CD4-positive, alpha-beta memory T cell (primary cell): Measurements from ENCODE around the gene MPRIP. TPM values are rescaled to one million over a fixed set of nuclear protein-coding genes. Genes with fewer than 3 reads are reported as not detected.

Experiments used
- CTCF ChIA-PET: fragments of 350-600 bp; sonication (Branson Sonifier 250); formaldehyde crosslinking; loops from one replicate; lab custom pipeline; 2021; ENCODE audit warnings: inconsistent platforms; ENCODE audit not compliant: partially characterized antibody; lab: Charles Lee
- POLR2A ChIA-PET: fragments of 350-600 bp; sonication (Branson Sonifier 250); formaldehyde crosslinking; loops from one replicate; lab custom pipeline; 2021; ENCODE audit not compliant: partially characterized antibody; lab: Charles Lee
- DNase-seq, 5 donors: peaks; one replicate each; pipeline versions ENCODE4 v3.0.0 to v3.0.0-alpha.2; 2020 to 2022; ENCODE audit warnings: mixed read lengths in 1 of 5
- H3K27ac ChIP-seq: one replicate; pipeline ENCODE4 v1.7.0; 2013; ENCODE audit warnings: low read depth, low read length
- H3K27me3 ChIP-seq: 2 replicates; pipeline ENCODE4 v1.7.0; 2013; ENCODE audit warnings: mild to moderate bottlenecking, low read length, moderate library complexity; ENCODE audit not compliant: insufficient read depth
- H3K36me3 ChIP-seq: 2 replicates; pipeline ENCODE4 v1.7.0; 2013; ENCODE audit warnings: mild to moderate bottlenecking, low read length, moderate library complexity; ENCODE audit not compliant: insufficient read depth
- H3K4me1 ChIP-seq: 2 replicates; pipeline ENCODE4 v1.7.0; 2013; ENCODE audit warnings: mild to moderate bottlenecking, low read length, moderate library complexity; ENCODE audit not compliant: insufficient read depth
- H3K4me3 ChIP-seq, 2 donors: one replicate each; pipeline ENCODE4 v1.7.0; 2013; ENCODE audit warnings: low read length in 2 of 2, mild to moderate bottlenecking in 1 of 2
- H3K9me3 ChIP-seq, 2 donors: one replicate each; pipeline ENCODE4 v1.7.0; 2013; ENCODE audit warnings: low read length in 2 of 2, control low read depth in 1 of 2; ENCODE audit not compliant: control insufficient read depth in 1 of 2
- H3K27ac Mint-ChIP-seq, 7 donors: one replicate each; pipeline ENCODE4 v1.8.0; 2020 to 2021; ENCODE audit warnings: mixed read lengths in 7 of 7, mild to moderate bottlenecking in 6 of 7, inconsistent platforms in 3 of 7, moderate library complexity in 3 of 7
- H3K27me3 Mint-ChIP-seq, 2 donors: one replicate each; pipeline ENCODE4 v1.8.0; 2020 to 2021; ENCODE audit warnings: mixed read lengths in 2 of 2
- H3K36me3 Mint-ChIP-seq, 2 donors: one replicate each; pipeline ENCODE4 v1.8.0; 2020 to 2021; ENCODE audit warnings: mixed read lengths in 2 of 2, inconsistent platforms in 1 of 2, mild to moderate bottlenecking in 1 of 2
- H3K4me1 Mint-ChIP-seq, 4 donors: one replicate each; pipeline ENCODE4 v1.8.0; 2020 to 2021; ENCODE audit warnings: mixed read lengths in 4 of 4, mild to moderate bottlenecking in 1 of 4
- H3K4me3 Mint-ChIP-seq, 8 donors: one replicate each; pipeline ENCODE4 v1.8.0; 2020 to 2021; ENCODE audit warnings: mixed read lengths in 8 of 8, mild to moderate bottlenecking in 7 of 8, moderate library complexity in 6 of 8, inconsistent platforms in 3 of 8
- H3K9me3 Mint-ChIP-seq, 8 donors: one replicate each; pipeline ENCODE4 v1.8.0; 2020 to 2021; ENCODE audit warnings: mixed read lengths in 8 of 8, mild to moderate bottlenecking in 5 of 8, inconsistent platforms in 3 of 8, moderate library complexity in 1 of 8
- intact Hi-C: fragments of 100-400 bp; cut with micrococcal nuclease; formaldehyde crosslinking; loops from one replicate; pipeline ENCODE4 v1.15.1; 2023
- polyA plus RNA-seq, 2 donors: library from polyadenylated mRNA; unstranded; fragments of 300-500 nt; fragmentation: Illumina TruSeq; gene quantifications; one replicate each; pipeline ENCODE4 v1.2.3, GENCODE V29; 2021
- total RNA-seq, 2 experiments: library from RNA; stranded (reverse); gene quantifications; one replicate each; pipeline ENCODE4 v1.2.3, GENCODE V29; 2021

The MPRIP gene
- total and polyA plus RNA-seq, 4 experiments from 2014 or later: 48.4 to 255 (median 152) TPM

GRCh38 chr17:17105976-17106375 lies 63.7 kb downstream of the MPRIP start:
- H3K27ac ChIP-seq: no peak overlapping the region
- no peaks in the 10 kb centered on the region for H3K36me3 ChIP-seq
- H3K27me3 ChIP-seq: no peaks in the 10 kb centered on the region
- Mint-ChIP-seq H3K36me3 (peaks cover 0 to 6% of the 10 kb centered on the region in 2 donors), H3K4me1 (peaks cover 47 to 80% (median 51%) of the 10 kb centered on the region in 4 donors), H3K9me3 (no peaks in the 10 kb centered on the region), H3K27me3 (no peaks in the 10 kb centered on the region), H3K27ac (peak overlapping the region; percentile 76 to 95 (median 89)), H3K4me3 (no peak overlapping the region)
- no peaks in the 10 kb centered on the region for H3K9me3 ChIP-seq
- CTCF ChIA-PET: no interaction called here
- POLR2A ChIA-PET: interaction anchor here (0.8 to 5.6 kb wide), 2 partner anchors 14 to 299 kb away, joined by 3 to 57 read pairs; no protein-coding TSS in a partner anchor
- peaks cover 47% of the 10 kb centered on the region for H3K4me1 ChIP-seq
- no peak for DNase-seq
- intact Hi-C loops: no loop called here
- no peak overlapping the region for H3K4me3 ChIP-seq

- Histone ChIP-seq H3K9me3 (no peaks in the 10 kb centered on the region), H3K4me3 (no peak overlapping the region), H3K4me1 (peaks cover 55% of the 10 kb centered on the region), H3K27ac (no peak overlapping the region), H3K27me3 (no peaks in the 10 kb centered on the region), H3K36me3 (no peaks in the 10 kb centered on the region)
- no peaks in the 10 kb centered on the region for H3K27me3 Mint-ChIP-seq
- H3K4me3 Mint-ChIP-seq: no peak overlapping the region
- intact Hi-C loops: no loop called here
- CTCF ChIA-PET: interaction anchor here (2.9 kb wide), 1 partner anchor 19 kb away, joined by 11 read pairs; no protein-coding TSS in a partner anchor
- H3K4me1 Mint-ChIP-seq: peaks cover 47 to 88% (median 56%) of the 10 kb centered on the region in 4 donors
- POLR2A ChIA-PET: interaction anchor here (0.8 to 5.6 kb wide), 2 partner anchors 14 to 298 kb away, joined by 3 to 57 read pairs; no protein-coding TSS in a partner anchor
- no peaks in the 10 kb centered on the region for H3K9me3 Mint-ChIP-seq
- peak overlapping the region; percentile 76 to 95 (median 89) for H3K27ac Mint-ChIP-seq
- DNase-seq: no peak
- peaks cover 0 to 6% of the 10 kb centered on the region in 2 donors for H3K36me3 Mint-ChIP-seq
Measured at GRCh38 chr17:17106756-17107155, 64.5 kb downstream of the MPRIP start.

GRCh38 chr17:17107281-17107680 lies 65.0 kb downstream of the MPRIP start:
- H3K9me3 Mint-ChIP-seq: no peaks in the 10 kb centered on the region
- H3K27me3 Mint-ChIP-seq: no peaks in the 10 kb centered on the region
- Histone ChIP-seq H3K4me1 (peaks cover 59% of the 10 kb centered on the region), H3K4me3 (no peak overlapping the region), H3K9me3 (no peaks in the 10 kb centered on the region), H3K36me3 (no peaks in the 10 kb centered on the region), H3K27ac (peak overlapping the region; percentile 27), H3K27me3 (no peaks in the 10 kb centered on the region)
- peaks cover 0 to 6% of the 10 kb centered on the region in 2 donors for H3K36me3 Mint-ChIP-seq
- intact Hi-C loops: no loop called here
- H3K4me3 Mint-ChIP-seq: peak overlapping the region in 1 of 8 donors; percentile 50
- ChIA-PET CTCF (interaction anchor here (1.1 to 2.9 kb wide), 2 partner anchors 13 to 18 kb away, joined by 3 to 11 read pairs; no protein-coding TSS in a partner anchor), POLR2A (interaction anchor here (5.6 kb wide), 1 partner anchor 13 kb away, joined by 57 read pairs; no protein-coding TSS in a partner anchor)
- H3K27ac Mint-ChIP-seq: peak overlapping the region; percentile 76 to 95 (median 91)
- peaks cover 49 to 94% (median 60%) of the 10 kb centered on the region in 4 donors for H3K4me1 Mint-ChIP-seq
- DNase-seq: no peak

GRCh38 chr17:17107891-17108431 lies 65.7 kb downstream of the MPRIP start:
- no peaks in the 10 kb centered on the region for H3K27me3 Mint-ChIP-seq
- H3K36me3 Mint-ChIP-seq: peaks cover 0 to 6% of the 10 kb centered on the region in 2 donors

GRCh38 chr17:17108451-17109049 lies 66.3 kb downstream of the MPRIP start:
- ChIA-PET POLR2A (interaction anchor here (0.5 to 5.6 kb wide), 5 partner anchors 12 to 725 kb away, joined by 3 to 57 read pairs (median 11); no protein-coding TSS in a partner anchor), CTCF (interaction anchor here (0.9 to 2.9 kb wide), 8 partner anchors 9 to 205 kb away, joined by 3 to 11 read pairs (median 5); no protein-coding TSS in a partner anchor)
- no peaks in the 10 kb centered on the region for H3K9me3 ChIP-seq
- H3K27ac ChIP-seq: peak overlapping the region; percentile 46
- Mint-ChIP-seq H3K4me1 (peaks cover 54 to 94% (median 67%) of the 10 kb centered on the region in 4 donors), H3K4me3 (peak overlapping the region in 3 of 8 donors; percentile 27 to 73 (median 66)), H3K27ac (peak overlapping the region; percentile 89 to 95 (median 93)), H3K27me3 (no peaks in the 10 kb centered on the region), H3K36me3 (peaks cover 0 to 5% of the 10 kb centered on the region in 2 donors), H3K9me3 (no peaks in the 10 kb centered on the region)
- no peaks in the 10 kb centered on the region for H3K27me3 ChIP-seq
- DNase-seq: no peak
- no peak overlapping the region for H3K4me3 ChIP-seq
- intact Hi-C loops: loop anchor here (1.0 kb wide), 1 partner anchor 205 kb away; no protein-coding TSS in a partner anchor
- H3K4me1 ChIP-seq: peaks cover 69% of the 10 kb centered on the region
- no peaks in the 10 kb centered on the region for H3K36me3 ChIP-seq

More at GRCh38 chr17:17107891-17108431, 65.7 kb downstream of the MPRIP start:
- ChIA-PET POLR2A (interaction anchor here (0.5 to 5.6 kb wide), 5 partner anchors 12 to 726 kb away, joined by 3 to 57 read pairs (median 11); no protein-coding TSS in a partner anchor), CTCF (interaction anchor here (0.9 to 2.9 kb wide), 7 partner anchors 10 to 205 kb away, joined by 3 to 11 read pairs (median 4); no protein-coding TSS in a partner anchor)
- H3K36me3 ChIP-seq: no peaks in the 10 kb centered on the region
- Mint-ChIP-seq H3K9me3 (no peaks in the 10 kb centered on the region), H3K4me3 (peak overlapping the region in 3 of 8 donors; percentile 26 to 33 (median 27)), H3K4me1 (peaks cover 50 to 94% (median 62%) of the 10 kb centered on the region in 4 donors), H3K27ac (peak overlapping the region; percentile 89 to 95 (median 92))
- H3K9me3 ChIP-seq: no peaks in the 10 kb centered on the region
- no peaks in the 10 kb centered on the region for H3K27me3 ChIP-seq
- H3K4me1 ChIP-seq: peaks cover 63% of the 10 kb centered on the region
- no peak for DNase-seq
- intact Hi-C loops: no loop called here
- H3K27ac ChIP-seq: peak overlapping the region; percentile 27
- H3K4me3 ChIP-seq: no peak overlapping the region

GRCh38 chr17:17109256-17109655 lies 67.0 kb downstream of the MPRIP start:
- H3K36me3 ChIP-seq: no peaks in the 10 kb centered on the region

More at GRCh38 chr17:17109256-17109655, 67.0 kb downstream of the MPRIP start:
- peak overlapping the region; percentile 46 for H3K27ac ChIP-seq
- H3K4me1 Mint-ChIP-seq: peaks cover 55 to 91% (median 70%) of the 10 kb centered on the region in 4 donors
- ChIA-PET POLR2A (interaction anchor here (1.0 to 5.6 kb wide), 8 partner anchors 11 to 76 kb away, joined by 3 to 57 read pairs (median 6); partner anchors contain the start of gene MPRIP), CTCF (interaction anchor here (1.2 to 2.9 kb wide), 4 partner anchors 8 to 32 kb away, joined by 4 to 11 read pairs (median 6); no protein-coding TSS in a partner anchor)
- H3K36me3 Mint-ChIP-seq: peaks cover 0 to 3% of the 10 kb centered on the region in 2 donors
- H3K27me3 ChIP-seq: no peaks in the 10 kb centered on the region
- intact Hi-C loops: loop anchor here (1.0 kb wide), 1 partner anchor 204 kb away; no protein-coding TSS in a partner anchor
- DNase-seq: peak; percentile 16 to 53 (median 35)
- H3K27ac Mint-ChIP-seq: peak overlapping the region; percentile 89 to 95 (median 93)
- peaks cover 76% of the 10 kb centered on the region for H3K4me1 ChIP-seq
- H3K9me3 Mint-ChIP-seq: no peaks in the 10 kb centered on the region
- no peaks in the 10 kb centered on the region for H3K9me3 ChIP-seq
- H3K4me3 ChIP-seq: no peak overlapping the region
- H3K27me3 Mint-ChIP-seq: no peaks in the 10 kb centered on the region
- peak overlapping the region; percentile 40 to 77 (median 68) for H3K4me3 Mint-ChIP-seq
